ENCODE data around the gene ANXA3. TPM values are rescaled to one million over a fixed set of nuclear protein-coding genes. Genes with fewer than 3 reads are reported as not detected.

Gene ANXA3
- total RNA-seq, 6 donors from 2014 or later = 113 to 484 (median 269) TPM

DNA sequence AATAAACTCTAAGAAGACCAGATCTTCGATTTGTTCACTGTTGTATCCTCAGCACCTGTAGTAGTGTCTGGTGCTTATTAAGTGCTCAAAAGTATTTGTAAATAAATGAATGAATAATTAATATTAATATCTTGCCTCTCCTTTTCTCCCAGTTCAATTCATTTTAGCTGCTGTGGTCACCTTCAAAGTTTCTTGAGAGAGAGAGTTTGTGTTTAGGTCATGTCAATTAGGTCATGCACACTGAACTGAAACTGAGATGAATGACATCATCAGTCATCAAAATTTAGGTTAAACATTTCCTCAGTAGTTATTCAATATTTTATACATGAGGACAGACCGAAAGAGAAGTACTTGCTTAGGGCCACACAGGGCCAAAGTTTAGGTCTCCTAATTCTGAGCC, 73.5 kb downstream of the ANXA3 start:
- no peak for ATAC-seq (ENCODE audit: low FRiP score in 2 of 2)

DNA sequence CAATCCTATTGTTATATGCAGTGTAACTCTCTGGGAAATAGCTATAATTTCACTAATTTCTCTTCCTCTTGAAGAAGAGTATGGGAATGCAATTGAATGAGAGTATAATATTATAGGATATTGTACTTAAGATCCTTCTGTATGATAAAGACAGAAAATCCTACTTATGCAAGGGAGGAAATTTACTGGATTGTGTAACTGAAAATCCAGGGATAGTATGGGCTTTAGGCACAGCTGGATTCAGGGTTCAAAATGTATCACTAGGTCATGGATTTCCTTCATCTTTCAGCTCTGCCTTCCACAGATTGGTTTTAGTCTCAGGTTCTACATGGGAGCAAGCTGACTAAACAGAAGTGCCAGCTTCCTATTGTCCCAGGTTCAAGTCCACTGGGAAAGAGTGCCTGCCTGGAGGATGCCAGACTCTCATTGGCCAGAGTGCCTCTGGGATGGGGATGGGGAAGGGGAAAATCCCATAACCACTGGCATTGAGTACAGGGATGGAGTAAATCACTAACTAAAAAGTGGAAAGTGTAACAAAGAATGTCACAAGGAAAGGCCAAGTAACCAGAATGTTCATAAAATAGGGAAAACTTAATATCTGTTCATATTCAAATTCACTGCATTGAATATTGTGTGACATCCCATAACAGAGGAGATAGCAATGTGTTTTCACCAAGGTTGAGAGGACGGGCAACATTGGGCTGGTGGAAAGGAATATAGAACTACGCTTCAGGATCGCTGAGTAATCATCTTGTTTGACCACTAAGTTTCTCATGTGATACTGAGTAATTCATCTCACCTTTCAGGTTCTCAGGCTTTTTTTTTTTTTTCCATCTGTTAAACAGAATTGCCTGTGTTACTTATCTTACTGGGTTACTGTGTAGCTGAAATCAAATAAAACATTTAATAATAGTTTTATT, 75.7 kb downstream of the ANXA3 start:
- Histone ChIP-seq H3K4me3 (no peak overlapping the region), H3K9me3 (no peaks in the 10 kb centered on the region), H3K36me3 (no peaks in the 10 kb centered on the region), H3K27me3 (no peaks in the 10 kb centered on the region), H3K4me1 (peaks cover 0 to 7% (median 3%) of the 10 kb centered on the region in 4 donors), H3K27ac (no peak overlapping the region)
- WGBS, 2 donors = 85 to 88% methylated on average over 3 of the region's 3 CpGs
- no peak for TF ChIP-seq EP300 (IDR thresholded peaks at IDR 0.05)
- no peak for TF ChIP-seq POLR2AphosphoS5 (IDR thresholded peaks at IDR 0.05)
- TF ChIP-seq, protein P1, sequence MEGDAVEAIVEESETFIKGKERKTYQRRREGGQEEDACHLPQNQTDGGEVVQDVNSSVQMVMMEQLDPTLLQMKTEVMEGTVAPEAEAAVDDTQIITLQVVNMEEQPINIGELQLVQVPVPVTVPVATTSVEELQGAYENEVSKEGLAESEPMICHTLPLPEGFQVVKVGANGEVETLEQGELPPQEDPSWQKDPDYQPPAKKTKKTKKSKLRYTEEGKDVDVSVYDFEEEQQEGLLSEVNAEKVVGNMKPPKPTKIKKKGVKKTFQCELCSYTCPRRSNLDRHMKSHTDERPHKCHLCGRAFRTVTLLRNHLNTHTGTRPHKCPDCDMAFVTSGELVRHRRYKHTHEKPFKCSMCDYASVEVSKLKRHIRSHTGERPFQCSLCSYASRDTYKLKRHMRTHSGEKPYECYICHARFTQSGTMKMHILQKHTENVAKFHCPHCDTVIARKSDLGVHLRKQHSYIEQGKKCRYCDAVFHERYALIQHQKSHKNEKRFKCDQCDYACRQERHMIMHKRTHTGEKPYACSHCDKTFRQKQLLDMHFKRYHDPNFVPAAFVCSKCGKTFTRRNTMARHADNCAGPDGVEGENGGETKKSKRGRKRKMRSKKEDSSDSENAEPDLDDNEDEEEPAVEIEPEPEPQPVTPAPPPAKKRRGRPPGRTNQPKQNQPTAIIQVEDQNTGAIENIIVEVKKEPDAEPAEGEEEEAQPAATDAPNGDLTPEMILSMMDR (IDR thresholded peaks at IDR 0.05) = no peak
- no peak for TF ChIP-seq POLR2A (IDR thresholded peaks at IDR 0.05)
- DNase-seq (no peak), ATAC-seq (ENCODE audit: low FRiP score in 2 of 2) (no peak)

More for the DNA sequence above, 73.5 kb downstream of the ANXA3 start:
- no peak for DNase-seq
- Histone ChIP-seq H3K4me3 (no peak overlapping the region), H3K36me3 (no peaks in the 10 kb centered on the region), H3K4me1 (peaks cover 0 to 6% (median 0%) of the 10 kb centered on the region in 4 donors), H3K9me3 (no peaks in the 10 kb centered on the region), H3K27me3 (no peaks in the 10 kb centered on the region), H3K27ac (no peak overlapping the region)
- no peak for TF ChIP-seq POLR2AphosphoS5 (IDR thresholded peaks at IDR 0.05)
- WGBS, 2 donors = 79% methylated on average over 2 of the region's 2 CpGs

DNA sequence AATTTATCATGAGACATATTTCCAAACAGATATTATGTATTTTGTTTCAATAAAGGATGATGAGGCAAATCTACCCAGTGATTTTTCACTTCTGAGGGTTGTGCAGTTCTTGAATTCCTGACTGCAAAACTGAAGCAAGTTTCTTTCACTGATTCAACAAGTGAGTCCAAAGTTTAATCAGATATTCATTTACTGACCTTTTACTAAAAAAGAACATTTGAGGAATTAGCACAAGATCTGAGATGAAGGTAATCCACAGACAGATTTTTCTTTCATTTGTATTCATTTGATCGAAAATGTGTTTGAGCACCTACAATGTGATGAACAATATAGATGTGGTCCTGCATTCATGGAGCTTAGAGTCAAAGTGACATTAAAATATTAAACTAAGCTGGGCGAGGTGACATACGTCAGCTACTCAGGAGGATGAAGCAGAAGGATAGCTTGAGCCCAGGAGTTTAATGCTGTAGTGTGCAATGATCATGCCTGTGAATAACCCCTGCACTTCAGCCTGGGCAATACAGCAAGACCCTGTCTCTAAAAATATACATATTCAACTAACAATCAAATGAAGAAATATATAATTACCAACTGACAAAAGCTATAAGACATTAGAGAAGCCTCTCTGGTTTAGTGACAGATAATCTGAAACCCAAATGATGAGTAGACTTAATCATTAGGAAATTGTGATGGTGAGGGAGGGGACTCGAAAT, 76.6 kb downstream of the ANXA3 start:
- TF ChIP-seq, protein P1 (IDR thresholded peaks at IDR 0.05) = no peak
- TF ChIP-seq EP300 (IDR thresholded peaks at IDR 0.05) (no peak), POLR2A (IDR thresholded peaks at IDR 0.05) (no peak), POLR2AphosphoS5 (IDR thresholded peaks at IDR 0.05) (no peak)
- no peak overlapping the region for H3K27ac ChIP-seq
- WGBS, 2 donors = 93 to 95% methylated on average over 4 of the region's 4 CpGs
- H3K4me1 ChIP-seq = peaks cover 0 to 9% (median 3%) of the 10 kb centered on the region in 4 donors
- no peaks in the 10 kb centered on the region for H3K9me3 ChIP-seq
- no peaks in the 10 kb centered on the region for H3K27me3 ChIP-seq
- DNase-seq (no peak), ATAC-seq (ENCODE audit: low FRiP score in 2 of 2) (no peak)
- H3K36me3 ChIP-seq = no peaks in the 10 kb centered on the region
- no peak overlapping the region for H3K4me3 ChIP-seq

DNA sequence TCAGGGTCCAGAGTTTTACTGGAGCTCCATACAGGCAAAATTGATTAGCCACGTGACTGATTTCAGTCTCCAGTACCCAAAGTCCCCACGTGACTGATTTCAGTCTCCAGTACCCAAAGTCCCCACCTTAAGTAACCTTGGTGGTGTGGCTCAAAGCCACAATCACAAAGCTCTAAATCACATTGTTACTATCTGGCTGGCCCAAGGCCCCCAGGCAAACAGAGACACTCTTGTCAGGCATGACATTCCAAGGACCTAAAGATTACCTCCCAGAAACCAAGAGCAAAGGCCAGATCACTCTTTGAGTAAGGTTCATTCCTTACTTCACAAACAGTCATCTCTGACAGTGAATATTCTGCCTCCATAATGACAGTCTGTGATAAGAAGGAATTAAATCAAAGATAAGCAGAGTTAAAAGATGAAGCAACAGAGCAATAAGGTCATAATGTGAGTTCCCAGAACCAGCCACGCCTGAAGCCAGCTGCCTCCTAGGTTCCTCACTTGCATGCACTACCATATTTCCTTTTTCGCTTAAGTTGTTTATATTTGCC, 78.5 kb downstream of the ANXA3 start:
- Histone ChIP-seq H3K4me1 (peaks cover 0 to 20% (median 4%) of the 10 kb centered on the region in 4 donors), H3K27me3 (no peaks in the 10 kb centered on the region), H3K9me3 (no peaks in the 10 kb centered on the region), H3K4me3 (no peak overlapping the region), H3K27ac (peak overlapping the region in 1 of 4 donors; percentile 34), H3K36me3 (no peaks in the 10 kb centered on the region)
- 62 to 69% methylated on average over 4 of the region's 4 CpGs for WGBS, 2 donors
- TF ChIP-seq EP300 (IDR thresholded peaks at IDR 0.05) = no peak
- no peak for TF ChIP-seq POLR2A (IDR thresholded peaks at IDR 0.05)
- TF ChIP-seq, protein P1 (IDR thresholded peaks at IDR 0.05) = no peak
- no peak for TF ChIP-seq POLR2AphosphoS5 (IDR thresholded peaks at IDR 0.05)
- DNase-seq = peak in 1 of 2 donors; percentile 36
- ATAC-seq (ENCODE audit: low FRiP score in 2 of 2) = peak in 1 of 2 donors; percentile 78

DNA sequence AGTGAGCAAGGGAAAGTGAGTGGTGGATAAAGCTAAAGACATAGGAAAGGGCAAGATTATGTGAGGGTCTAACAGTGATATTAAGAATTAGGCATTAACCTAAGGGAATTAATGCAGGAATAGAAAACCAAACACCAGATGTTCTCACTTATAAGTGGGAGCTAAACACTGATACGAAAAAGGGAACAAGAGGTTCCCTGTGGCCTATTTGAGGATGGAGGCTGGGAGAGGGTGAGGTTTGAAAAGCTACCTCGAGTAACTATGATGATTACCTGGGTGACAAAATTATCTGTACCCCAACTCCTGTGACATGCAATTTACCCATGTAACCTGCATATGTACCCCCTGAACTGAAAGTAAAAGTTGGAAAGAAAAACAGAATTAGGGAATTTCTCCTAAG, 79.0 kb downstream of the ANXA3 start:
- no peak overlapping the region for H3K4me3 ChIP-seq
- ATAC-seq (ENCODE audit: low FRiP score in 2 of 2) (peak in 1 of 2 donors; percentile 43), DNase-seq (no peak)
- TF ChIP-seq EP300 (IDR thresholded peaks at IDR 0.05) (no peak), POLR2A (IDR thresholded peaks at IDR 0.05) (no peak), POLR2AphosphoS5 (IDR thresholded peaks at IDR 0.05) (no peak)
- TF ChIP-seq, protein P1 (IDR thresholded peaks at IDR 0.05) = no peak
- no peaks in the 10 kb centered on the region for H3K9me3 ChIP-seq
- peaks cover 0 to 20% (median 4%) of the 10 kb centered on the region in 4 donors for H3K4me1 ChIP-seq
- H3K27me3 ChIP-seq = no peaks in the 10 kb centered on the region
- H3K36me3 ChIP-seq = no peaks in the 10 kb centered on the region
- peak overlapping the region in 1 of 4 donors; percentile 34 for H3K27ac ChIP-seq
- 67% methylated on average over 2 of the region's 2 CpGs for WGBS, 2 donors
